ENCODE results near the gene ARHGAP23.

The ARHGAP23 gene

DNA sequence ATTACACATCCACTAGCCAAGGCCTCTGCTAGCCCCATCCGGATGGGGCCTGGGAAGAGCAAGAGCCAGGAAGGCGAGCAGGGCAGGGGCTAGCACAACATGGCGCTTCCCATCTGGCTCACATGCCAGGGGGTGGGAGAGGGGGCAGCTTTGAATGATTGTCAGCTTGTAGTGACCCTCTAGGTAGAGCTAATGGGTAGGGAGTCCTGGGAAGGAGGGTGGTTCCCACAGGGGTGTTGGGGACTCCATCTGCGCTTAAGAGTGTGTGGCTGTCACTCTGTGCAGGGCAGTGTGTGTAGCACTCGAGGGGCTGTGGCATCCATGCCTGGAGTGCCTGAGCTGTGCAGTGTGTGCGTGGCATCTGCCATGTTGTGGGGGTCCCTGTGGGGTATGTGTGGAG, 24.5 kb downstream of the ARHGAP23 start:
- H3K27me3 ChIP-seq (ENCODE audit: insufficient read depth, low read length) = peaks cover 10% of the 10 kb centered on the region
- H2AFZ ChIP-seq (ENCODE audit: low read length) = no peak overlapping the region
- no peaks in the 10 kb centered on the region for H3K9me2 ChIP-seq (ENCODE audit: low read depth, low read length)
- H3K36me3 ChIP-seq (ENCODE audit: insufficient read depth, low read length) = no peaks in the 10 kb centered on the region
- H3K4me1 ChIP-seq (ENCODE audit: insufficient read depth, low read length, severe bottlenecking) = no peaks in the 10 kb centered on the region
- no peaks in the 10 kb centered on the region for H4K20me1 ChIP-seq (ENCODE audit: insufficient read depth, low read length)
- H3K4me3 ChIP-seq (ENCODE audit: low read depth, low read length, poor library complexity, severe bottlenecking) = no peak overlapping the region
- no peak overlapping the region for H3K9ac ChIP-seq (ENCODE audit: low read length)
- no peaks in the 10 kb centered on the region for H3K79me2 ChIP-seq (ENCODE audit: insufficient read depth, low read length)
- TF ChIP-seq EZH2 (IDR thresholded peaks at IDR 0.05; ENCODE audit: borderline replicate concordance, low read length) = no peak
- TF ChIP-seq, protein P1, sequence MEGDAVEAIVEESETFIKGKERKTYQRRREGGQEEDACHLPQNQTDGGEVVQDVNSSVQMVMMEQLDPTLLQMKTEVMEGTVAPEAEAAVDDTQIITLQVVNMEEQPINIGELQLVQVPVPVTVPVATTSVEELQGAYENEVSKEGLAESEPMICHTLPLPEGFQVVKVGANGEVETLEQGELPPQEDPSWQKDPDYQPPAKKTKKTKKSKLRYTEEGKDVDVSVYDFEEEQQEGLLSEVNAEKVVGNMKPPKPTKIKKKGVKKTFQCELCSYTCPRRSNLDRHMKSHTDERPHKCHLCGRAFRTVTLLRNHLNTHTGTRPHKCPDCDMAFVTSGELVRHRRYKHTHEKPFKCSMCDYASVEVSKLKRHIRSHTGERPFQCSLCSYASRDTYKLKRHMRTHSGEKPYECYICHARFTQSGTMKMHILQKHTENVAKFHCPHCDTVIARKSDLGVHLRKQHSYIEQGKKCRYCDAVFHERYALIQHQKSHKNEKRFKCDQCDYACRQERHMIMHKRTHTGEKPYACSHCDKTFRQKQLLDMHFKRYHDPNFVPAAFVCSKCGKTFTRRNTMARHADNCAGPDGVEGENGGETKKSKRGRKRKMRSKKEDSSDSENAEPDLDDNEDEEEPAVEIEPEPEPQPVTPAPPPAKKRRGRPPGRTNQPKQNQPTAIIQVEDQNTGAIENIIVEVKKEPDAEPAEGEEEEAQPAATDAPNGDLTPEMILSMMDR (IDR thresholded peaks at IDR 0.05; ENCODE audit: low read length) = no peak
- no peaks in the 10 kb centered on the region for H3F3A ChIP-seq (ENCODE audit: insufficient read depth, low read length)
- H3K4me2 ChIP-seq (ENCODE audit: low read length) = no peak overlapping the region
- no peak overlapping the region for H3K27ac ChIP-seq (ENCODE audit: low read depth, low read length, poor library complexity, severe bottlenecking)
- H3K9me3 ChIP-seq (ENCODE audit: low read length) = no peaks in the 10 kb centered on the region

DNA sequence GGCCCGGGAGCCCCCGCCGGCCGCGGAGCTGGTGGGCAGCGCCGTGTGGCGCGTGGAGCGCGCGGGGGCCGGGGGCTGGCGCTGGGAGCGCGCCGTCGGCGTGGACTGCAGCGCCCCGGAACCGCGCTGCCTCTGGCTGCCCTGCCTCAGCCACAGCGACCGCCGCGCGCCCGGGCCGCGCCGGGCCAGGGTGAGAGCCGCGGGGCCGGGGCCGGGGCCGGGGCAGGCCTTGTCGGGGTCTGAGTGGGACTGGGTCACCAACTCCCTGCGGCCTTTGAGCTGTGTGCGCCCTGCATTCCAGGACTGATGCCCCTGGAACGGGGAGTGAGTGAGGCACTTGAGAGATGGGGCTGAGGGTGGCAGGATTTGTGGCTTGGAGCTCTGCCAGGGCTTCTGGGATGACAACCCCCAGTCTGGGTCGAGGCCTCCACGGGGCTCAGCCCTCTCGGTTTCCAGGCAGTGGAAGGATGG, 25.7 kb downstream of the ARHGAP23 start:
- TF ChIP-seq EZH2 (IDR thresholded peaks at IDR 0.05; ENCODE audit: borderline replicate concordance, low read length) = no peak
- TF ChIP-seq, protein P1 (IDR thresholded peaks at IDR 0.05; ENCODE audit: low read length) = no peak
- Histone ChIP-seq H3K4me2 (ENCODE audit: low read length) (no peak overlapping the region), H3K4me1 (ENCODE audit: insufficient read depth, low read length, severe bottlenecking) (no peaks in the 10 kb centered on the region), H3K4me3 (ENCODE audit: low read depth, low read length, poor library complexity, severe bottlenecking) (no peak overlapping the region), H3K9me3 (ENCODE audit: low read length) (no peaks in the 10 kb centered on the region), H3K9ac (ENCODE audit: low read length) (no peak overlapping the region), H3K79me2 (ENCODE audit: insufficient read depth, low read length) (no peaks in the 10 kb centered on the region), H3K9me2 (ENCODE audit: low read depth, low read length) (no peaks in the 10 kb centered on the region), H3K27me3 (ENCODE audit: insufficient read depth, low read length) (peaks cover 8% of the 10 kb centered on the region), H3K27ac (ENCODE audit: low read depth, low read length, poor library complexity, severe bottlenecking) (no peak overlapping the region), H3F3A (ENCODE audit: insufficient read depth, low read length) (no peaks in the 10 kb centered on the region), H2AFZ (ENCODE audit: low read length) (no peak overlapping the region), H3K36me3 (ENCODE audit: insufficient read depth, low read length) (no peaks in the 10 kb centered on the region), H4K20me1 (ENCODE audit: insufficient read depth, low read length) (no peaks in the 10 kb centered on the region)

DNA sequence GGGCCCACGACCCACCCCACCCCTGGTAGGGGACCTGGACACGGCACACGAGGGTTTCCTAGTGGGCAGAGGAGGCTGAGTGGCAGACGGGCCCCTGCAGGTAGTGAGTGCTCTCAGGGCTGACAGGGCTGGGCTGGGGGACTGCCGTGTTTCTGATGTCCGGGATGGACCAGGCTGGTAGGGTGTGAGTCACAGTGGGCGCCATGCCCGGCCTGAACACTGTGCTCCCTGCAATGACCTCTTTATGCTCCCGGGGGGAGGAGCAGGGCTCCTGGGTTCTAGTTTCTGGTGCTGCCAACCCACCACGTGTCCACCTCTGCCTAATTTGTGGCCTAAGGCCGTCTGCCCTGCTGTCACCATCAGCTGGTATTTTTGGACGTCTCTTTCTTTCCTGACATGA, 26.3 kb downstream of the ARHGAP23 start:
- Histone ChIP-seq H3K27me3 (ENCODE audit: insufficient read depth, low read length) (peaks cover 8% of the 10 kb centered on the region; the same call in 1 of the 2 replicates), H3K4me1 (ENCODE audit: insufficient read depth, low read length, severe bottlenecking) (no peaks in the 10 kb centered on the region), H3F3A (ENCODE audit: insufficient read depth, low read length) (no peaks in the 10 kb centered on the region), H3K9me3 (ENCODE audit: low read length) (no peaks in the 10 kb centered on the region), H3K36me3 (ENCODE audit: insufficient read depth, low read length) (no peaks in the 10 kb centered on the region), H4K20me1 (ENCODE audit: insufficient read depth, low read length) (no peaks in the 10 kb centered on the region), H3K9me2 (ENCODE audit: low read depth, low read length) (no peaks in the 10 kb centered on the region), H2AFZ (ENCODE audit: low read length) (no peak overlapping the region), H3K9ac (ENCODE audit: low read length) (no peak overlapping the region), H3K4me2 (ENCODE audit: low read length) (no peak overlapping the region), H3K27ac (ENCODE audit: low read depth, low read length, poor library complexity, severe bottlenecking) (no peak overlapping the region), H3K79me2 (ENCODE audit: insufficient read depth, low read length) (no peaks in the 10 kb centered on the region), H3K4me3 (ENCODE audit: low read depth, low read length, poor library complexity, severe bottlenecking) (no peak overlapping the region)
- no peak for TF ChIP-seq EZH2 (IDR thresholded peaks at IDR 0.05; ENCODE audit: borderline replicate concordance, low read length)
- TF ChIP-seq, protein P1 (IDR thresholded peaks at IDR 0.05; ENCODE audit: low read length) = no peak

All from OCI-LY1 (cell line).